IMR-90 (cell line): Measurements from ENCODE around the gene ANKRD36B. TPM values are rescaled to one million over a fixed set of nuclear protein-coding genes. Genes with fewer than 3 reads are reported as not detected.
"Not testable (repeated sequence)": the region's sequence is repeated elsewhere in the genome, so short reads cannot be mapped to it uniquely, and the experiment has no call there.

Source experiments
- ATAC-seq: fragments of 200-7000 bp; cut with Tn5 transposase; 2 replicates; pipeline ENCODE4 v1.9.1; 2020; ENCODE audit warnings: low read depth, mild to moderate bottlenecking, moderate library complexity
- BruUV-seq: library from RNA; stranded (reverse); fragments of 400-500 nt; replicated peaks from 2 replicates; lab custom pipeline; 2021; lab: Mats Ljungman, UMichigan
- CTCF ChIA-PET: fragments of 300-600 bp; formaldehyde crosslinking; extraction: SDS; loops from one replicate; lab custom pipeline; 2021; ENCODE audit warnings: antibody characterized with exemption; lab: Yijun Ruan, JAX
- POLR2A ChIA-PET: fragments of 300-600 bp; sonication (Branson Sonifier 250); formaldehyde crosslinking; loops from one replicate; lab custom pipeline; 2022; ENCODE audit warnings: antibody characterized with exemption; ENCODE audit not compliant: unreplicated experiment; lab: Charles Lee
- DNase-seq: peaks from one replicate; pipeline ENCODE4 v3.0.0; 2013
- H2AFZ ChIP-seq: replicated peaks from 2 replicates; pipeline ENCODE3; 2013; ENCODE audit warnings: low read length, mild to moderate bottlenecking; ENCODE audit not compliant: poor library complexity
- H2AK5ac ChIP-seq: 2 replicates; pipeline ENCODE4 v1.6.1; 2013; ENCODE audit warnings: low read depth, low read length, inconsistent platforms
- H2AK9ac ChIP-seq: replicated peaks from 2 replicates; pipeline ENCODE3; 2013; ENCODE audit warnings: mild to moderate bottlenecking, low read depth, low read length, moderate library complexity; ENCODE audit not compliant: poor library complexity
- H2BK120ac ChIP-seq: 2 replicates; pipeline ENCODE4 v1.6.1; 2013; ENCODE audit warnings: low read depth, low read length, inconsistent platforms
- H2BK15ac ChIP-seq: 3 replicates; pipeline ENCODE4 v1.6.1; 2013; ENCODE audit warnings: low read depth, low read length, inconsistent platforms
- H2BK20ac ChIP-seq: 2 replicates; pipeline ENCODE4 v1.6.1; 2013; ENCODE audit warnings: low read depth, mild to moderate bottlenecking, inconsistent platforms, low read length, moderate library complexity
- H2BK5ac ChIP-seq: 2 replicates; pipeline ENCODE4 v1.6.1; 2013; ENCODE audit warnings: mild to moderate bottlenecking, low read depth, low read length, inconsistent platforms; ENCODE audit not compliant: poor library complexity, severe bottlenecking
- H3K14ac ChIP-seq: replicated peaks from 2 replicates; pipeline ENCODE4 v1.6.1; 2013; ENCODE audit warnings: low read depth, low read length, inconsistent platforms
- H3K18ac ChIP-seq: 2 replicates; pipeline ENCODE4 v1.6.1; 2013; ENCODE audit warnings: low read depth, low read length, control low read depth
- H3K23ac ChIP-seq: 2 replicates; pipeline ENCODE4 v1.6.1; 2013; ENCODE audit warnings: low read depth, low read length, inconsistent platforms
- H3K27ac ChIP-seq: 2 replicates; pipeline ENCODE4 v1.5.1; 2013; ENCODE audit warnings: mild to moderate bottlenecking, control low read depth, low read length; ENCODE audit not compliant: insufficient read depth
- H3K27me3 ChIP-seq: 2 replicates; pipeline ENCODE4 v1.6.1; 2013; ENCODE audit warnings: low read length; ENCODE audit not compliant: control insufficient read depth, insufficient read depth
- H3K36me3 ChIP-seq: 2 replicates; pipeline ENCODE4 v1.6.1; 2013; ENCODE audit warnings: low read length, mixed read lengths; ENCODE audit not compliant: control insufficient read depth, insufficient read depth
- H3K4ac ChIP-seq: 2 replicates; pipeline ENCODE4 v1.6.1; 2013; ENCODE audit warnings: low read depth, low read length, inconsistent platforms
- H3K4me1 ChIP-seq: 2 replicates; pipeline ENCODE4 v1.6.1; 2013; ENCODE audit warnings: low read length, mixed read lengths; ENCODE audit not compliant: control insufficient read depth, insufficient read depth
- H3K4me2 ChIP-seq: 2 replicates; pipeline ENCODE4 v1.6.1; 2013; ENCODE audit warnings: low read depth, mild to moderate bottlenecking, control low read depth, low read length, moderate library complexity
- H3K4me3 ChIP-seq: 2 replicates; pipeline ENCODE4 v1.5.1; 2013; ENCODE audit warnings: low read depth, mild to moderate bottlenecking, control low read depth, low read length, moderate library complexity; ENCODE audit not compliant: insufficient read depth
- H3K56ac ChIP-seq: 2 replicates; pipeline ENCODE4 v1.6.1; 2013; ENCODE audit warnings: low read length, inconsistent platforms; ENCODE audit not compliant: insufficient read depth; ENCODE audit errors: extremely low read depth
- H3K79me1 ChIP-seq, 2 experiments: 2 replicates each; pipeline ENCODE4 v1.6.1; 2013; ENCODE audit warnings: low read length in 2 of 2, inconsistent platforms in 1 of 2, low read depth in 1 of 2
- H3K9ac ChIP-seq: 2 replicates; pipeline ENCODE4 v1.6.1; 2013; ENCODE audit warnings: low read depth, low read length, control low read depth
- H3K9me1 ChIP-seq: 2 replicates; pipeline ENCODE4 v1.6.1; 2013; ENCODE audit warnings: low read length, inconsistent platforms; ENCODE audit not compliant: insufficient read depth
- H3K9me3 ChIP-seq: 2 replicates; pipeline ENCODE4 v1.6.1; 2013; ENCODE audit warnings: low read length; ENCODE audit not compliant: control insufficient read depth, insufficient read depth
- H4K20me1 ChIP-seq: 2 replicates; pipeline ENCODE4 v1.6.1; 2013; ENCODE audit warnings: low read length, inconsistent platforms; ENCODE audit not compliant: insufficient read depth
- H4K5ac ChIP-seq: 2 replicates; pipeline ENCODE4 v1.6.1; 2013; ENCODE audit warnings: mild to moderate bottlenecking, low read depth, low read length, control low read depth
- H4K8ac ChIP-seq, 2 experiments: 2 replicates each; pipeline ENCODE4 v1.6.1; 2013; ENCODE audit warnings: low read depth in 2 of 2, low read length in 2 of 2, control low read depth in 1 of 2, inconsistent platforms in 1 of 2
- H4K91ac ChIP-seq: 2 replicates; pipeline ENCODE4 v1.6.1; 2013; ENCODE audit warnings: low read depth, low read length, inconsistent platforms; ENCODE audit not compliant: insufficient read depth
- WGBS, 2 experiments: methylation state at CpG; one replicate each; pipeline versions ENCODE4 v1.1.5 to v1.1.7; 2013; ENCODE audit warnings: missing lambda C conversion rate in 2 of 2; ENCODE audit not compliant: insufficient read length in 1 of 2; ENCODE audit errors: extremely low coverage in 2 of 2; 5-methylcytosine and 5-hydroxymethylcytosine counted together
- dilution Hi-C: fragments of 300-500 bp; cut with HindIII; formaldehyde crosslinking; loops from one replicate; pipeline ENCODE4 v1.14.3; 2018; ENCODE audit warnings: low sequenced_read_pairs; ENCODE audit not compliant: unreplicated experiment
- in situ Hi-C: fragments of 300-500 bp; cut with MboI; formaldehyde crosslinking; loops from 3 replicates; pipeline ENCODE4 v1.14.3; 2019; ENCODE audit warnings: low sequenced_read_pairs, inconsistent platforms, mixed read lengths
- intact Hi-C: fragments of 100-400 bp; cut with micrococcal nuclease; formaldehyde crosslinking; loops from 2 replicates; pipeline ENCODE4 v1.10.0; 2022
- polyA plus RNA-seq, 3 experiments: library from polyadenylated mRNA; depleted of rRNA; stranded (reverse); fragments of >200 nt; gene quantifications; 2 replicates each; pipeline ENCODE4 v1.2.3, GENCODE V29; 2012; ENCODE audit warnings: low replicate concordance in 1 of 3
- total RNA-seq: library from RNA; depleted of rRNA; stranded (reverse); fragments of >200 nt; gene quantifications from 2 replicates; pipeline ENCODE4 v1.2.3, GENCODE V29; 2012

The ANKRD36B gene
- total and polyA plus RNA-seq, 2 of the 4 experiments (the other 2 are of a cell fraction), result 4.2 to 11.7 TPM

- H4K8ac ChIP-seq, ATAC-seq: not testable (repeated sequence)
- no CpG with 5 or more reads among the region's 8 CpGs for WGBS, 2 experiments
These were observed 15.4 kb upstream of the ANKRD36B start for GRCh38 chr2:97605109-97605508.

GRCh38 chr2:97601537-97601936 is 11.9 kb upstream of the ANKRD36B start:
- DNase-seq, H3K27ac ChIP-seq, H3K14ac ChIP-seq, H3K4me2 ChIP-seq, CTCF ChIA-PET, H2AFZ ChIP-seq, H3K18ac ChIP-seq, H3K9me1 ChIP-seq, H2BK15ac ChIP-seq, H2BK20ac ChIP-seq, BruUV-seq, H3K4me1 ChIP-seq, dilution Hi-C loops, H3K4me3 ChIP-seq, H4K5ac ChIP-seq, H3K56ac ChIP-seq, POLR2A ChIA-PET, ATAC-seq, intact Hi-C loops, H4K91ac ChIP-seq, H2BK5ac ChIP-seq, H3K9me3 ChIP-seq, in situ Hi-C loops, H3K9ac ChIP-seq, H4K8ac ChIP-seq, H3K36me3 ChIP-seq, H3K27me3 ChIP-seq, H2AK5ac ChIP-seq, H2AK9ac ChIP-seq, H2BK120ac ChIP-seq, H4K20me1 ChIP-seq, H3K23ac ChIP-seq, H3K4ac ChIP-seq, H3K79me1 ChIP-seq: not testable (repeated sequence)
- WGBS, 2 experiments, result no CpG with 5 or more reads among the region's 10 CpGs

More at GRCh38 chr2:97605109-97605508, 15.4 kb upstream of the ANKRD36B start:
- POLR2A ChIA-PET, H2BK15ac ChIP-seq, H3K14ac ChIP-seq, H4K20me1 ChIP-seq, H2BK20ac ChIP-seq, H2AK9ac ChIP-seq, DNase-seq, CTCF ChIA-PET, H3K27ac ChIP-seq, H4K91ac ChIP-seq, dilution Hi-C loops, H2AFZ ChIP-seq, H3K9me3 ChIP-seq, H3K9me1 ChIP-seq, H3K4me3 ChIP-seq, H2AK5ac ChIP-seq, H3K18ac ChIP-seq, BruUV-seq, H3K27me3 ChIP-seq, H3K79me1 ChIP-seq, H3K4ac ChIP-seq, H2BK5ac ChIP-seq, in situ Hi-C loops, H3K4me2 ChIP-seq, intact Hi-C loops, H3K36me3 ChIP-seq, H2BK120ac ChIP-seq, H3K4me1 ChIP-seq, H3K9ac ChIP-seq, H3K23ac ChIP-seq, H3K56ac ChIP-seq, H4K5ac ChIP-seq: not testable (repeated sequence)
